Right lobe of liver (tissue), 6 donors: ENCODE results near the gene SLC7A9. TPM values are rescaled to one million over a fixed set of nuclear protein-coding genes. Genes with fewer than 3 reads are reported as not detected.
"Not testable (repeated sequence)": the region's sequence is repeated elsewhere in the genome, so short reads cannot be mapped to it uniquely, and the experiment has no call there.

Experiments
- ATAC-seq, 4 donors: fragments of 200-7000 bp; cut with Tn5 transposase; one replicate each; pipeline ENCODE4 v1.9.1; 2020; ENCODE audit warnings: mild to moderate bottlenecking in 4 of 4, moderate library complexity in 4 of 4
- DNase-seq, 3 donors: peaks; one replicate each; pipeline ENCODE4 v3.0.0-alpha.2; 2020
- H3K27ac ChIP-seq, 3 donors: fragments of 200-600 bp; one replicate each; pipeline ENCODE4 v1.8.0; 2022
- H3K27me3 ChIP-seq, 2 donors: fragments of 200-600 bp; one replicate each; pipeline ENCODE4 v1.8.0; 2022
- H3K36me3 ChIP-seq, 4 donors: fragments of 200-600 bp; sonication (generic) in 1 of 4; one replicate each; pipeline versions ENCODE4 v1.5.1 to v1.8.0; 2017 to 2022; ENCODE audit warnings: control low read depth in 1 of 4
- H3K4me1 ChIP-seq, 4 donors: fragments of 200-600 bp; sonication (generic) in 1 of 4; one replicate each; pipeline versions ENCODE4 v1.5.1 to v1.8.0; 2017 to 2022; ENCODE audit warnings: control low read depth in 1 of 4
- H3K4me3 ChIP-seq, 3 donors: fragments of 200-600 bp; one replicate each; pipeline ENCODE4 v1.8.0; 2022
- H3K9me3 ChIP-seq, 4 donors: fragments of 200-600 bp; sonication (generic) in 1 of 4; one replicate each; pipeline versions ENCODE4 v1.5.1 to v1.8.0; 2017 to 2022; ENCODE audit warnings: control low read depth in 1 of 4
- CTCF ChIP-seq, 4 donors: fragments of 200-600 bp in 3 of 4; fragments of 450-650 bp in 1 of 4; IDR thresholded peaks; one replicate each; pipeline versions ENCODE4 v1.5.1 to v1.8.0; 2016 to 2022; ENCODE audit warnings: antibody characterized with exemption in 4 of 4, mild to moderate bottlenecking in 2 of 4
- POLR2A ChIP-seq: fragments of 450-650 bp; IDR thresholded peaks from one replicate; pipeline ENCODE4 v1.6.1; 2017; ENCODE audit warnings: antibody characterized with exemption, mild to moderate bottlenecking
- WGBS: methylation state at CpG from one replicate; pipeline ENCODE4 v1.1.6; 2018; ENCODE audit warnings: low coverage, low lambda C conversion rate; ENCODE audit not compliant: insufficient coverage; ENCODE audit errors: missing lambda C conversion rate; 5-methylcytosine and 5-hydroxymethylcytosine counted together
- intact Hi-C, 2 donors: fragments of 100-400 bp; cut with DNase I; formaldehyde crosslinking; loops; one replicate each; pipeline versions ENCODE4 v1.11.2 to v1.14.1; 2022
- total RNA-seq, 6 experiments: library from RNA; depleted of rRNA in 2 of 6; stranded (reverse); fragments of >200 nt in 2 of 6; fragmentation: NEBNext Ultra II Directional in 3 of 6; extraction: Animal tissue kit (Norgen Biotek cat#: 25700) in 3 of 6; gene quantifications; one replicate each; pipeline versions ENCODE4 v1.1.0 to v1.2.4, GENCODE V29; 2016 to 2023
- donor health status: DM: no; HTN: yes; CAD: no.
- donor health status: DM: no; HTN: no; CAD: no.
- donor health status: DM: no; HTN: no; CAD: no.
- donor health status: DM: no; HTN: yes; CAD: no.
- donor health status: DM: no; HTN: yes; CAD: no.

The SLC7A9 gene
- total RNA-seq, 6 experiments from 2014 or later, result 10.4 to 15.5 (median 13.5) TPM

- Histone ChIP-seq H3K36me3 (peaks cover 0 to 2% (median 0%) of the 10 kb centered on the region in 4 donors), H3K27me3 (no peaks in the 10 kb centered on the region), H3K27ac (peak overlapping the region in 2 of 3 donors; percentile 82 to 89), H3K4me3 (no peak overlapping the region), H3K4me1 (peaks cover 0 to 13% (median 5%) of the 10 kb centered on the region in 4 donors), H3K9me3 (no peaks in the 10 kb centered on the region)
- no peak for DNase-seq
- no peak for ATAC-seq
- intact Hi-C loops, result no loop called here
- WGBS, result 10% methylated on average over 2 of the region's 12 CpGs
- TF ChIP-seq POLR2A, result no peak
These were observed 1.4 kb upstream of the SLC7A9 start for GRCh38 chr19:32870981-32871451.

- Histone ChIP-seq H3K27ac (peak overlapping the region; percentile 64 to 89 (median 82)), H3K9me3 (no peaks in the 10 kb centered on the region), H3K4me3 (peak overlapping the region in 2 of 3 donors; percentile 53 to 56), H3K27me3 (no peaks in the 10 kb centered on the region), H3K4me1 (peaks cover 0 to 13% (median 5%) of the 10 kb centered on the region in 4 donors), H3K36me3 (peaks cover 0 to 2% (median 0%) of the 10 kb centered on the region in 4 donors)
- TF ChIP-seq CTCF (IDR thresholded peaks at IDR 0.05) (no peak), POLR2A (no peak)
- peak; percentile 67 to 85 (median 75) for DNase-seq
- WGBS, result 14% methylated on average over 7 of the region's 18 CpGs
- intact Hi-C loops, result no loop called here
- peak; percentile 77 to 86 (median 82) for ATAC-seq
These were observed 503 bp upstream of the SLC7A9 start for GRCh38 chr19:32869966-32870573.

- intact Hi-C loops, result no loop called here
- ATAC-seq, result no peak
- Histone ChIP-seq H3K9me3 (no peaks in the 10 kb centered on the region), H3K4me3 (peak overlapping the region in 1 of 3 donors; percentile 56), H3K27ac (no peak overlapping the region), H3K36me3 (peaks cover 0 to 11% (median under 1%) of the 10 kb centered on the region in 4 donors), H3K4me1 (peaks cover 0 to 13% (median 5%) of the 10 kb centered on the region in 4 donors), H3K27me3 (no peaks in the 10 kb centered on the region)
- 87% methylated on average over 8 of the region's 19 CpGs for WGBS
- DNase-seq, result peak in 1 of 3 donors; percentile 37
- TF ChIP-seq POLR2A (no peak), CTCF (IDR thresholded peaks at IDR 0.05) (no peak)
These were observed 1.2 kb downstream of the SLC7A9 start for GRCh38 chr19:32868206-32868950.

- H3K9me3 ChIP-seq, H3K27ac ChIP-seq, intact Hi-C loops, ATAC-seq, DNase-seq, H3K4me3 ChIP-seq, H3K27me3 ChIP-seq: not testable (repeated sequence)
- H3K36me3 ChIP-seq, result peaks cover 0 to 11% (median under 1%) of the 10 kb centered on the region in 4 donors
- peaks cover 0 to 13% (median 5%) of the 10 kb centered on the region in 4 donors for H3K4me1 ChIP-seq
- 93% methylated on average over 8 of the region's 9 CpGs for WGBS
These were observed 2.1 kb downstream of the SLC7A9 start for GRCh38 chr19:32867436-32867835.

GRCh38 chr19:32866564-32867265 lies 2.9 kb downstream of the SLC7A9 start:
- intact Hi-C loops, result no loop called here
- ATAC-seq, result no peak
- H3K27me3 ChIP-seq, result no peaks in the 10 kb centered on the region
- TF ChIP-seq CTCF (IDR thresholded peaks at IDR 0.05) (no peak), POLR2A (no peak)
- H3K36me3 ChIP-seq, result peaks cover 0 to 11% (median under 1%) of the 10 kb centered on the region in 4 donors
- H3K27ac ChIP-seq, result no peak overlapping the region
- no peaks in the 10 kb centered on the region for H3K9me3 ChIP-seq
- H3K4me1 ChIP-seq, result peaks cover 0 to 13% (median 5%) of the 10 kb centered on the region in 4 donors
- no peak overlapping the region for H3K4me3 ChIP-seq
- no CpG with 5 or more reads among the region's 12 CpGs for WGBS
- no peak for DNase-seq
